ENCODE measurements around the gene LBHD1.

- TF ChIP-seq CTCF (IDR thresholded peaks at IDR 0.05), result no peak
- TF ChIP-seq EP300 (IDR thresholded peaks at IDR 0.05; ENCODE audit: low read depth), result no peak
- TF ChIP-seq POLR2A (IDR thresholded peaks at IDR 0.05), result no peak
Observed at GRCh38 chr11:62644220-62644619, 27.8 kb downstream of the LBHD1 start.

Measured in transverse colon (tissue), 3 donors.